Fibroblast of villous mesenchyme (primary cell): Measurements from ENCODE around the gene ZNF462. TPM values are rescaled to one million over a fixed set of nuclear protein-coding genes. Genes with fewer than 3 reads are reported as not detected.

Source experiments
- DNase-seq: peaks from one replicate; pipeline ENCODE4 v3.0.0-alpha.2; 2010; ENCODE audit warnings: low read depth
- H3K4me3 ChIP-seq: 2 replicates; pipeline ENCODE4 v1.5.1; 2011; ENCODE audit warnings: low read depth, mild to moderate bottlenecking, low read length
- total RNA-seq: library from RNA; depleted of rRNA; stranded (reverse); fragments of >200 nt; gene quantifications from 2 replicates; pipeline ENCODE4 v1.2.3, GENCODE V29; 2012
- TF ChIP-seq, protein P1 (sequence below): IDR thresholded peaks from 2 replicates; pipeline ENCODE4 v1.5.1; 2012; ENCODE audit warnings: low read depth, mild to moderate bottlenecking, low read length; ENCODE audit not compliant: insufficient read depth

ZNF462 gene
- total RNA-seq, 1 donor = 32.4 TPM

DNA sequence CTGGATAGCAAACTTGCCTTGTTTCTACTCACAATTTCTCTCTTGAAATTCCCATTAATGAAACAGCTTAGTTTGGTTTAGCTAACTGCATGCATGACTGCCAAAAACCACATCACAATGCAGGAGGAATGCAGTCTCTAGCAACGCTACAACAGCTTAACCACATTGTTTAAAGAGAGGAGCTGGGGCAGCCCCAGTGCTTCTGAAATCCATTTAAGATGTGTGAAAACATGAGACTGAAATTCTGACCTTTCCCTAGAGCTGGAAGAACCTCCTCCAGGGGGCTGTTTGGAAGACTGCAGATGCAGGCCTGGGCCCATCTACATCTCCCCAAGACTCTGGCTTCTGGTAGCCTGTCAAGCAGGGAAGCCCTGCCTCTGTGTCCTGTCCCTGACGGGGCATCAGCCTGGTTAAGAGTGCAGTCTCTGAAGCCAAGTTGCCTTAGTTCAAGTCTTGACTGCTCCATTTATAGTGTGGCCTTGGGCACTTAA lies 157.1 kb downstream of the ZNF462 start:
- H3K4me3 ChIP-seq = no peak overlapping the region
- TF ChIP-seq, protein P1, sequence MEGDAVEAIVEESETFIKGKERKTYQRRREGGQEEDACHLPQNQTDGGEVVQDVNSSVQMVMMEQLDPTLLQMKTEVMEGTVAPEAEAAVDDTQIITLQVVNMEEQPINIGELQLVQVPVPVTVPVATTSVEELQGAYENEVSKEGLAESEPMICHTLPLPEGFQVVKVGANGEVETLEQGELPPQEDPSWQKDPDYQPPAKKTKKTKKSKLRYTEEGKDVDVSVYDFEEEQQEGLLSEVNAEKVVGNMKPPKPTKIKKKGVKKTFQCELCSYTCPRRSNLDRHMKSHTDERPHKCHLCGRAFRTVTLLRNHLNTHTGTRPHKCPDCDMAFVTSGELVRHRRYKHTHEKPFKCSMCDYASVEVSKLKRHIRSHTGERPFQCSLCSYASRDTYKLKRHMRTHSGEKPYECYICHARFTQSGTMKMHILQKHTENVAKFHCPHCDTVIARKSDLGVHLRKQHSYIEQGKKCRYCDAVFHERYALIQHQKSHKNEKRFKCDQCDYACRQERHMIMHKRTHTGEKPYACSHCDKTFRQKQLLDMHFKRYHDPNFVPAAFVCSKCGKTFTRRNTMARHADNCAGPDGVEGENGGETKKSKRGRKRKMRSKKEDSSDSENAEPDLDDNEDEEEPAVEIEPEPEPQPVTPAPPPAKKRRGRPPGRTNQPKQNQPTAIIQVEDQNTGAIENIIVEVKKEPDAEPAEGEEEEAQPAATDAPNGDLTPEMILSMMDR = peak; percentile 20

GRCh38 chr9:107024193-107024592 lies 161.2 kb downstream of the ZNF462 start:
- H3K4me3 ChIP-seq = no peak overlapping the region
- DNase-seq = peak; percentile 22
- TF ChIP-seq, protein P1 = no peak

More for the DNA sequence above, 157.1 kb downstream of the ZNF462 start:
- peak; percentile 97 for DNase-seq

DNA sequence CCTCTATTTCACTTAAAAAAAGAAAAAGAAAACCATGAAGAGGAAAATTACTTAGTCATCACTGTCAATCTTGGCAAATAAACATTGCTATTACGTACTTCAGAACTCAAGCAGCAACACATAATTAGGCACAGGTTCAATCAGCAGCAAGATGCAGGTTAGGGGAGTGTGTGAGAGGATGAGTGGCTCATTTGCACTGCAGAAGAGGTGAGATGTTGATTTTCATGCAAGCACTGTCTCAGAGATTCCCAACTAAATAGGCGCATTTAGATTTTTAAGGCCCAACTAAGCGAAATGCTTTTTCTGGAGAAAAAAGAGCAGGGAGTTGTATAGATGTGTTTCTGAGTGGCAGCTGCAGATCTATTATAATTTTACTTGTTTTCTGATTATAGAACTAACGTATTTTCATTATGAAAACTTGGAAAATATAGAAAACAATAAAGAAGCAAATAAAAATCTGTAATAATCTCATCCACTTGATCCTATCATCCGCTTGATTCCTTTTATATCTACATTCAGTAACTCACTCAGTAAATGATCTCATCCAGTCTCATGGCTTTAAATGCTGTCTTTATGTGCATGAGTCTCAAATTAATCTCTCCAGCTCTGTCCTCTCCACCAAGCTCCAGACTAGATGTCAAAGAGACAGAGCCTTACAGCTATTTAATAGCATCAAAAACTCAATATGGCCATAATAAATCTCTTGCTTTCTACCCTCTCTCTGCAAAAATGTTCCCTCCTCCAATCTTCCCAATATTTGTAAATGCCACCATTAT lies 162.5 kb downstream of the ZNF462 start:
- no peak for DNase-seq
- no peak overlapping the region for H3K4me3 ChIP-seq
- TF ChIP-seq, protein P1 = no peak

- TF ChIP-seq, protein P1 = no peak
- H3K4me3 ChIP-seq = no peak overlapping the region
- no peak for DNase-seq
Observed at GRCh38 chr9:107029146-107029545, 166.2 kb downstream of the ZNF462 start.

GRCh38 chr9:107033966-107034365 lies 171.0 kb downstream of the ZNF462 start:
- TF ChIP-seq, protein P1 = no peak
- DNase-seq = no peak
- H3K4me3 ChIP-seq = no peak overlapping the region

GRCh38 chr9:107034831-107035230 lies 171.9 kb downstream of the ZNF462 start:
- TF ChIP-seq, protein P1 = no peak
- H3K4me3 ChIP-seq = no peak overlapping the region
- DNase-seq = no peak

- TF ChIP-seq, protein P1 = no peak
- no peak for DNase-seq
- H3K4me3 ChIP-seq = no peak overlapping the region
Observed at GRCh38 chr9:107036367-107036766, 173.4 kb downstream of the ZNF462 start.
